GM19463 (cell line): ENCODE data around the gene MAFB.
"Not testable (repeated sequence)": the region's sequence is repeated elsewhere in the genome, so short reads cannot be mapped to it uniquely, and the experiment has no call there.

ENCODE experiments used
- ATAC-seq: cut with Tn5 transposase; IDR thresholded peaks from one replicate; pipeline ENCODE4 v1.9.1; 2021; ENCODE audit warnings: mild to moderate bottlenecking, moderate library complexity; ENCODE audit not compliant: unreplicated experiment

MAFB gene

GRCh38 chr20:40689100-40689942, at the start of gene MAFB:
MAFB (minus strand) TSS chr20:40689236; CDS start chr20:40688850, 386 bp downstream.
- peak; percentile 22 for ATAC-seq

- ATAC-seq = not testable (repeated sequence)
Measured at GRCh38 chr20:40736468-40736867, 47.4 kb upstream of the MAFB start.

- ATAC-seq = no peak
Measured at GRCh38 chr20:40728996-40729395, 40.0 kb upstream of the MAFB start.

- no peak for ATAC-seq
Measured at GRCh38 chr20:40728470-40728869, 39.4 kb upstream of the MAFB start.

GRCh38 chr20:40727960-40728359, 38.9 kb upstream of the MAFB start:
- ATAC-seq = no peak

- ATAC-seq = no peak
Measured at GRCh38 chr20:40726776-40727175, 37.7 kb upstream of the MAFB start.

- no peak for ATAC-seq
Measured at GRCh38 chr20:40724566-40724965, 35.5 kb upstream of the MAFB start.

GRCh38 chr20:40720826-40721225, 31.8 kb upstream of the MAFB start:
- no peak for ATAC-seq

- ATAC-seq = no peak
Measured at GRCh38 chr20:40720099-40720498, 31.1 kb upstream of the MAFB start.

- no peak for ATAC-seq
Measured at GRCh38 chr20:40718982-40719729, 30.1 kb upstream of the MAFB start.

- ATAC-seq = no peak
Measured at GRCh38 chr20:40718214-40718977, 29.4 kb upstream of the MAFB start.

- ATAC-seq = no peak
Measured at GRCh38 chr20:40717343-40717865, 28.4 kb upstream of the MAFB start.

- no peak for ATAC-seq
Measured at GRCh38 chr20:40715491-40715890, 26.5 kb upstream of the MAFB start.

GRCh38 chr20:40714916-40715315, 25.9 kb upstream of the MAFB start:
- no peak for ATAC-seq

GRCh38 chr20:40714109-40714508, 25.1 kb upstream of the MAFB start:
- ATAC-seq = no peak

- no peak for ATAC-seq
Measured at GRCh38 chr20:40713508-40713907, 24.5 kb upstream of the MAFB start.

- no peak for ATAC-seq
Measured at GRCh38 chr20:40711079-40711478, 22.0 kb upstream of the MAFB start.

- no peak for ATAC-seq
Measured at GRCh38 chr20:40710603-40711002, 21.6 kb upstream of the MAFB start.

- ATAC-seq = no peak
Measured at GRCh38 chr20:40706977-40707582, 18.0 kb upstream of the MAFB start.

- ATAC-seq = no peak
Measured at GRCh38 chr20:40705413-40705812, 16.4 kb upstream of the MAFB start.

- no peak for ATAC-seq
Measured at GRCh38 chr20:40704828-40705227, 15.8 kb upstream of the MAFB start.
